ENCODE measurements around the gene C16orf87. TPM values are rescaled to one million over a fixed set of nuclear protein-coding genes. Genes with fewer than 3 reads are reported as not detected.

Gene C16orf87
- polyA plus RNA-seq, 3 donors, result 6.1 to 9.7 (median 7.6) TPM

GRCh38 chr16:46836534-46837530 is 5.9 kb upstream of the C16orf87 start:
- Histone ChIP-seq H3K9me3 (replicated peaks in 1 of 2; ENCODE audit: control insufficient read depth in 1 of 2, insufficient read depth in 1 of 2, low read length in 2 of 2) (no peaks in the 10 kb centered on the region), H3K27me3 (ENCODE audit: control insufficient read depth in 2 of 2, insufficient read depth in 2 of 2, low read length in 2 of 2) (no peaks in the 10 kb centered on the region), H3K79me2 (ENCODE audit: insufficient read depth, low read length) (no peaks in the 10 kb centered on the region), H3K4me2 (replicated peaks; ENCODE audit: extremely low read depth, low read length, poor library complexity, severe bottlenecking) (peak overlapping the region; percentile 46), H3K4me3 (replicated peaks in 1 of 3; ENCODE audit: low read depth in 2 of 3, low read length in 3 of 3) (peak overlapping the region; percentile 6 to 44 (median 31)), H3K4me1 (ENCODE audit: control insufficient read depth in 1 of 2, insufficient read depth in 2 of 2, low read length in 2 of 2) (peaks cover 18 to 23% of the 10 kb centered on the region in 2 donors), H3K36me3 (replicated peaks in 1 of 2; ENCODE audit: control insufficient read depth in 1 of 2, insufficient read depth in 2 of 2, low read length in 2 of 2) (no peaks in the 10 kb centered on the region), H3K9ac (ENCODE audit: insufficient read depth, low read length, poor library complexity, severe bottlenecking) (peak overlapping the region; percentile 2), H4K20me1 (ENCODE audit: insufficient read depth, low read length) (no peaks in the 10 kb centered on the region), H3K27ac (ENCODE audit: low read depth in 1 of 2, low read length in 2 of 2) (peak overlapping the region; percentile 50 to 69), H2AFZ (ENCODE audit: insufficient read depth, low read depth, low read length, poor library complexity, severe bottlenecking) (no peak overlapping the region)
- 37% methylated on average over 3 of the region's 6 CpGs for WGBS (ENCODE audit: insufficient coverage)
- H3K27me3 Mint-ChIP-seq (ENCODE audit: low read depth in 3 of 3), result peaks cover 0 to 4% (median 0%) of the 10 kb centered on the region in 3 donors
- TF ChIP-seq CTCF (IDR thresholded peaks at IDR 0.05), result no peak
- H3K4me3 Mint-ChIP-seq, result peak overlapping the region; percentile 56 to 59
- intact Hi-C loops (cut with micrococcal nuclease), result no loop called here
- H3K36me3 Mint-ChIP-seq, result no peaks in the 10 kb centered on the region
- peak overlapping the region; percentile 73 to 91 (median 88) for H3K27ac Mint-ChIP-seq
- DNase-seq, result peak; percentile 29 to 57 (median 47)
- H3K9me3 Mint-ChIP-seq, result peaks cover 0 to 2% (median 0%) of the 10 kb centered on the region in 7 donors
- peaks cover 17% of the 10 kb centered on the region for H3K4me1 Mint-ChIP-seq

DNA sequence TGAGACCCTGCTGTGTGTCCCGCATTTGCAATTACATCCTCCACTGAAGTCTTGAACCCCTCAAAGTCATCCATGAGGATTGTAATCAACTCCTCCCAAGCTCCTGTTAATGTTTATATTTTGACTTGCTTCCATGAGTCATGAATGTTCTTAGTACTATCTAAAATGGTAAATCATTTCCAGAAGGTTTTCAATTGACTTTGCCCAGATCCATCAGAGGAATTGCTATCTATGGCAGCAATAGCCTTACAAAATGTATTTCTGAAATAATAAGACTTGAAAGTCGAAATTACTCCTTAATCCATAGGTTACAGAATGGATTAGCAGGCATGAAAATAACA is 2.5 kb upstream of the C16orf87 start:
- Histone ChIP-seq H3K79me2 (ENCODE audit: insufficient read depth, low read length) (peaks cover 24% of the 10 kb centered on the region), H3K4me2 (replicated peaks; ENCODE audit: extremely low read depth, low read length, poor library complexity, severe bottlenecking) (no peak overlapping the region), H3K4me3 (replicated peaks in 1 of 3; ENCODE audit: low read depth in 2 of 3, low read length in 3 of 3) (no peak overlapping the region), H4K20me1 (ENCODE audit: insufficient read depth, low read length) (peaks cover 6% of the 10 kb centered on the region), H3K27ac (ENCODE audit: low read depth in 1 of 2, low read length in 2 of 2) (no peak overlapping the region), H3K36me3 (replicated peaks in 1 of 2; ENCODE audit: control insufficient read depth in 1 of 2, insufficient read depth in 2 of 2, low read length in 2 of 2) (no peaks in the 10 kb centered on the region), H3K9ac (ENCODE audit: insufficient read depth, low read length, poor library complexity, severe bottlenecking) (no peak overlapping the region), H2AFZ (ENCODE audit: insufficient read depth, low read depth, low read length, poor library complexity, severe bottlenecking) (no peak overlapping the region), H3K9me3 (replicated peaks in 1 of 2; ENCODE audit: control insufficient read depth in 1 of 2, insufficient read depth in 1 of 2, low read length in 2 of 2) (no peaks in the 10 kb centered on the region), H3K4me1 (ENCODE audit: control insufficient read depth in 1 of 2, insufficient read depth in 2 of 2, low read length in 2 of 2) (peaks cover 28 to 39% of the 10 kb centered on the region in 2 donors), H3K27me3 (ENCODE audit: control insufficient read depth in 2 of 2, insufficient read depth in 2 of 2, low read length in 2 of 2) (no peaks in the 10 kb centered on the region)
- DNase-seq, result no peak
- H3K27me3 Mint-ChIP-seq (ENCODE audit: low read depth in 3 of 3), result no peaks in the 10 kb centered on the region
- no peak overlapping the region for H3K4me3 Mint-ChIP-seq
- H3K4me1 Mint-ChIP-seq, result peaks cover 35% of the 10 kb centered on the region
- peaks cover 0 to 1% (median 0%) of the 10 kb centered on the region in 7 donors for H3K9me3 Mint-ChIP-seq
- TF ChIP-seq CTCF (IDR thresholded peaks at IDR 0.05), result no peak
- H3K36me3 Mint-ChIP-seq, result no peaks in the 10 kb centered on the region
- intact Hi-C loops (cut with micrococcal nuclease), result loop anchor here in 1 of 2 donors (5.0 kb wide), 1 partner anchor 41 kb away; no protein-coding TSS in a partner anchor
- H3K27ac Mint-ChIP-seq, result no peak overlapping the region
- WGBS (ENCODE audit: insufficient coverage), result no CpG with 5 or more reads among the region's 2 CpGs
